HG03108 (cell line): ENCODE results near the gene PROSER2.

Experiments
- ATAC-seq: cut with Tn5 transposase; IDR thresholded peaks from one replicate; pipeline ENCODE4 v1.9.1; 2021; ENCODE audit warnings: moderate library complexity; ENCODE audit not compliant: unreplicated experiment

Gene PROSER2

DNA sequence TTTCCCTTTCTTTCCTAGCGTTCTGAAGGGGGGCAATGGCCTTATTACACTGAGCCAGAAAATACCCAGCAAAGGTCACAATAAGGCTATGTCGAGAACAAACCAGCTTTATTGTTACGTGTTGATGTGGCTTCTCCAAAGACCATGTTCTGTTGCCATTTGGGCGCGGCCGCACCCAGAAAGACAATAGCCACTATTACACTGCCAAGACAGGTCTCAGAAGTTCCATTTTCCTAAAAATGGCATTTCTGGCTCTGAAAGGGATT is 77.8 kb downstream of the PROSER2 start:
- ATAC-seq = no peak

GRCh38 chr10:11901454-11901832 is 78.3 kb downstream of the PROSER2 start:
- no peak for ATAC-seq

GRCh38 chr10:11901833-11902475 is 78.8 kb downstream of the PROSER2 start:
- no peak for ATAC-seq

DNA sequence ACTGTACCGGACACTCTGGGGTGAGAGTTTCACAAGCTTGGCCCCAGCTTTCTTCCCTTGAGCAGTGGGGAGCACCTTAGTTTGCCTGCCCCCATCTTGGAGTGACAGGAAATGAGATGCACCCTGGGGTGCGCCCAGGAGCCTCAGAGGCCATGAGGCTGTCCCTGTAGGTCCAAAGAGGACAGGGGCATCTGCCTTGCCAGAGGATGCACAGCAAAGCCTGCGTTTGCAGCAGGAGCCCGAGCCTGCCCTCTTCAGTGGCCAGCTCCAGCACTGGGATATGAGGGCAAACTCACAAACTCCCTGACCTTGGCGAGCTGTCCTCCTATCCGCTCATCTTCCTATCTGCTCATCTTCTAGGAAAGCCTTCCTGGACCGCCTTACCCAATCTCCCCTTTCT is 79.5 kb downstream of the PROSER2 start:
- no peak for ATAC-seq

- ATAC-seq = no peak
Observed at GRCh38 chr10:11906714-11907113, 83.6 kb downstream of the PROSER2 start.

- ATAC-seq = no peak
Observed at GRCh38 chr10:11907914-11908313, 84.8 kb downstream of the PROSER2 start.

GRCh38 chr10:11908536-11908935 is 85.4 kb downstream of the PROSER2 start:
- no peak for ATAC-seq

DNA sequence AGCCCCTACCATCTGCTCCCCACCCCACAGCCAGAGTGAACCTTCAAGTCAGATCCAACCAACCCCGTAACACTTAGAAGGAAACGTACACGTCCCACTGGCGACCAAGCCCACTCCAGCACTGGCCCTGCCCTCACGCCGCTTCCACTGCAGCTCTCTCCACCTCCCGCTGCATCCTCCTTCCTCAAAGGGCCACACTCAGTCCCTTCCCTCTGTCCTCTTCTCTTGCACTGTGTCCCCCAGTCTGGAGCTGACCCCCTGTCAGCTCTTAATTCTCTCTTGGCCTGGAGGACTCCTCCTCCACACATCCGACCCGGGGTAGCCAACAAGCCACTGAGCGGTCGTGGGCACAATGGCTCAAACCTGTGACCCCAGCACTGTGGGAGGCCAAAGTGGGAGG is 85.8 kb downstream of the PROSER2 start:
- no peak for ATAC-seq

- no peak for ATAC-seq
Observed at GRCh38 chr10:11909618-11910017, 86.5 kb downstream of the PROSER2 start.

DNA sequence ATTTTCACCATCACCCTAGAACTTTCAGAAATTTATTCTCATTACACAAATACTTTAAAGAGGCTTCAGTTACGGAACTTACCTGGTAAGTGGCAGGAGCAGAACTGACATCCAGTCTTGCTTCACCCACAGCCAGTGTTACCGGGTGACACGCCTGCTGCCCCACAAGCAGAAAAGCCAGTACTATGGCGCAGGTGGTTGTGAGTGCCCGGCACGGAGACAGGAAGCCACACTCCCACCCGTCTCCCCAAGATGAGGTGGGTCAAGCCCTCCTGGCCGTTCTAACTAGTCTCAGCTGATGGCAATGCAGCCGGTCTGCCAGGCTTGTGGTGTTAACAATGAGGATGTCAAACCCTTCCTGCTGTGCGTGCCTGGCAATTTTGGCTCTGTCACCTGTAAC is 86.9 kb downstream of the PROSER2 start:
- ATAC-seq = no peak

DNA sequence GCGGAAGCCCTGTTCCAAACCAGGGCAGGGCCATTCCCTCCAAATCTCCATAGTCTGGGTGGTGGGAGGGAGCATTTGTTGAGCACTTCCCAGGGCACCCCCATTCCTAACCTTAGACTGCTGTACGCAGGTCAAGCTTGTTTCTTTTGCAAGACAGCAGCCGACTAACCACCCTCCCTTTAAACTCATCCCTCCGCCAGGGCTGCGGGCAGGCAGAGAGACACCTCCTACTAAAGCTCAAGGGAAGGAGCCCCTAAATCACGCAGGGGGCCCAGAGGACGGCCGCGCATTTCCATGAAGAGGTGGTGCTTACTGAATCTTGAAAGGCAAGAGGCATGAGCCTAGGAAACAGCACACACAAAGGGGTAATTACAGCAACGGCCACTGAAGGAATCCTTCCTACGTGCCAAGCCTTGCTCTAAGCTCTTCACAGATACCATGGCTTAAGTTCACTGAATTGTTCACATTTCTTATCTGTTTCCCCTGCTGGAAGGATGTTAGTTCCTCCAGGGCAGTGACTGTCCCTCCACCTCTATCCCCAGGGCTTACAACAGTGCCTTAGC is 90.0 kb downstream of the PROSER2 start:
- ATAC-seq = no peak

- ATAC-seq = no peak
Observed at GRCh38 chr10:11918384-11918783, 95.2 kb downstream of the PROSER2 start.

GRCh38 chr10:11919271-11919670 is 96.1 kb downstream of the PROSER2 start:
- no peak for ATAC-seq
